Stimulated activated CD8-positive, alpha-beta memory T cell treated with anti-CD3 and anti-CD28 coated beads, Interleukin-15, amount 100 ng/mL, for 1 hour (primary cell): ENCODE results near the gene PTPN7.

ENCODE experiments used
- DNase-seq: peaks from one replicate; pipeline ENCODE4 v3.0.0-alpha.2; 2020; ENCODE audit warnings: low read depth

The PTPN7 gene

GRCh38 chr1:202106340-202107254 is 53.8 kb downstream of the PTPN7 start:
- no peak for DNase-seq

- DNase-seq = no peak
Observed at GRCh38 chr1:202105571-202106339, 54.6 kb downstream of the PTPN7 start.

- no peak for DNase-seq
Observed at GRCh38 chr1:202104073-202104472, 56.3 kb downstream of the PTPN7 start.

GRCh38 chr1:202101184-202101583 is 59.2 kb downstream of the PTPN7 start:
- no peak for DNase-seq
